PC-3 (cell line): ENCODE data around the gene ADAMTS9. TPM values are rescaled to one million over a fixed set of nuclear protein-coding genes. Genes with fewer than 3 reads are reported as not detected.

ENCODE experiments used
- ATAC-seq: fragments of 200-7000 bp; cut with Tn5 transposase; 2 replicates; pipeline ENCODE4 v1.9.1; 2020; ENCODE audit warnings: mild to moderate bottlenecking, moderate library complexity
- BruUV-seq: library from RNA; stranded (reverse); fragments of 400-500 nt; replicated peaks from 2 replicates; lab custom pipeline; 2021; lab: Mats Ljungman, UMichigan
- CTCF ChIA-PET: fragments of 300-600 bp; sonication (Branson Sonifier 250); formaldehyde crosslinking; loops from one replicate; lab custom pipeline; 2022; ENCODE audit warnings: antibody characterized with exemption; lab: Charles Lee
- POLR2A ChIA-PET: fragments of 300-600 bp; sonication (Branson Sonifier 250); formaldehyde crosslinking; loops from one replicate; lab custom pipeline; 2022; ENCODE audit warnings: antibody characterized with exemption; ENCODE audit not compliant: unreplicated experiment; lab: Charles Lee
- DNase-seq: peaks from one replicate; pipeline ENCODE4 v3.0.0-alpha.2; 2015
- H2AFZ ChIP-seq: fragments of 300-600 bp; sonication (generic); 2 replicates; pipeline ENCODE4 v1.6.0; 2016; ENCODE audit warnings: antibody characterized with exemption, low read length
- H3F3A ChIP-seq: fragments of 300-600 bp; sonication (generic); one replicate; pipeline ENCODE4 v1.6.0; 2017; ENCODE audit warnings: antibody characterized with exemption, low read length, control low read depth, mild to moderate bottlenecking; ENCODE audit not compliant: unreplicated experiment
- H3K27ac ChIP-seq: fragments of 300-600 bp; sonication (generic); 2 replicates; pipeline ENCODE4 v1.5.1; 2016; ENCODE audit warnings: mild to moderate bottlenecking, low read length
- H3K27me3 ChIP-seq: fragments of 300-600 bp; sonication (generic); 2 replicates; pipeline ENCODE4 v1.6.1; 2016; ENCODE audit warnings: low read length, mixed read lengths
- H3K36me3 ChIP-seq: fragments of 300-600 bp; sonication (generic); 2 replicates; pipeline ENCODE4 v1.6.1; 2016; ENCODE audit warnings: low read depth, mixed run types, low read length, mixed read lengths
- H3K4me1 ChIP-seq: fragments of 300-600 bp; sonication (generic); 2 replicates; pipeline ENCODE4 v1.5.1; 2016; ENCODE audit warnings: low read length; ENCODE audit not compliant: insufficient read depth
- H3K4me2 ChIP-seq: fragments of 300-600 bp; sonication (generic); 2 replicates; pipeline ENCODE4 v1.6.0; 2016; ENCODE audit warnings: low read length
- H3K4me3 ChIP-seq: fragments of 300-600 bp; sonication (generic); 2 replicates; pipeline ENCODE4 v1.5.1; 2016; ENCODE audit warnings: mild to moderate bottlenecking, low read length, mixed read lengths
- H3K79me2 ChIP-seq: fragments of 300-600 bp; sonication (generic); 2 replicates; pipeline ENCODE4 v1.6.1; 2017; ENCODE audit warnings: low read length, mixed read lengths
- H3K9ac ChIP-seq: fragments of 300-600 bp; sonication (generic); 2 replicates; pipeline ENCODE4 v1.6.0; 2016; ENCODE audit warnings: mild to moderate bottlenecking, low read length
- H3K9me2 ChIP-seq: fragments of 300-600 bp; sonication (generic); replicated peaks from 2 replicates; pipeline ENCODE4 v1.6.1; 2016; ENCODE audit warnings: mixed run types, low read length, mixed read lengths
- H3K9me3 ChIP-seq: fragments of 300-600 bp; sonication (generic); 2 replicates; pipeline ENCODE4 v1.6.1; 2016; ENCODE audit warnings: low read length, mixed read lengths
- H4K20me1 ChIP-seq: fragments of 300-600 bp; sonication (generic); 2 replicates; pipeline ENCODE4 v1.6.1; 2016; ENCODE audit warnings: low read length, mixed read lengths
- EZH2 ChIP-seq: fragments of 300-600 bp; sonication (generic); IDR thresholded peaks from one replicate; pipeline ENCODE4 v1.6.1; 2017; ENCODE audit warnings: antibody characterized with exemption, mild to moderate bottlenecking, low read length; ENCODE audit not compliant: unreplicated experiment
- EZH2phosphoT487 ChIP-seq: fragments of 300-600 bp; sonication (generic); IDR thresholded peaks from 2 replicates; pipeline ENCODE4 v1.6.1; 2018; ENCODE audit warnings: mild to moderate bottlenecking, antibody characterized with exemption, low read length, borderline replicate concordance
- intact Hi-C: fragments of 100-400 bp; cut with micrococcal nuclease; formaldehyde crosslinking; loops from 2 replicates; pipeline ENCODE4 v1.9.0; 2023
- total RNA-seq: library from RNA; depleted of rRNA; stranded (reverse); fragments of >200 nt; gene quantifications from 2 replicates; pipeline ENCODE4 v1.2.3, GENCODE V29; 2014
- TF ChIP-seq, protein P1 (sequence below): fragments of 300-600 bp; sonication (generic); conservative IDR thresholded peaks from 2 replicates; pipeline ENCODE4 v1.5.1; 2017; ENCODE audit warnings: antibody characterized with exemption, low read depth, mild to moderate bottlenecking, low read length

Gene ADAMTS9
- total RNA-seq, 1 experiment from 2014 or later = 0.55 TPM

DNA sequence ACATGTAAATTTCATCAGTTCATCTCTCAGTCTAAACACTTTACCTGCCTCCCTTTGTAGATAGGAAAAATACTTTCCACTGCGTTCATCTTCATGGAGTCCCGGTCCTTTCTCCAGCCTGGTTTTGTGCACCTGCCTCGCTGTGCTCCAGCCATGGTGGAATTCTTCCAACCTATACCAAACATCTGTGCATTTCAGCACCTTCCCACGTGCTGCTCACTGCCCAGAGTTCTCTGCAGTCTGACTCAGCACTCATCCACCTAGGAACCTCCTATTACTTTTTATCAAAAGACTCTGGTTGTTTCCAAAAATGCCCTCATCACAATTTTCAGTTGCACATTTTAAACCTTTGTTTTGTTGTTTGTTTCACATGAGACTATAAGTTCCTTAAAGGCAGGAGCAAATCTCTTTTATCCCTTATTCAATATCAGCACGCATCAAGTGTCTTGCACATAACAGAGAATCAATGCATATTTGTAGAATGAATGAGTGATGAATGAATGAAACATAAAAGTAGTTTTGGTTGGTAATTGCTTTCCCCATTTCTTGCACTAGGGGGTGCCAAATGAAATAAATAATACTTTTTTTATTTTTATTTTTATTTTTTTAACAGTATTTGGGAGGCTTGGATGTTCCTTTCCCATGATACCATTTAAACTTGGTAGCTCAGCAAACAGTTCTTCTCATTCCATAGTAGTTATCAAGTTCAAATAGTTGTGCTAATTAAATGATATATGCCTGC is 30.2 kb upstream of the ADAMTS9 start:
- Histone ChIP-seq H2AFZ (no peak overlapping the region), H3K4me3 (no peak overlapping the region), H3K36me3 (no peaks in the 10 kb centered on the region), H3K27ac (no peak overlapping the region), H3K27me3 (no peaks in the 10 kb centered on the region), H3K4me1 (no peaks in the 10 kb centered on the region), H3K9me3 (no peaks in the 10 kb centered on the region), H4K20me1 (no peaks in the 10 kb centered on the region), H3K9me2 (no peaks in the 10 kb centered on the region), H3K4me2 (no peak overlapping the region), H3F3A (no peaks in the 10 kb centered on the region), H3K79me2 (no peaks in the 10 kb centered on the region), H3K9ac (no peak overlapping the region)
- no peak for ATAC-seq
- ChIA-PET CTCF (no interaction called here), POLR2A (no interaction called here)
- BruUV-seq = no TSS peak
- intact Hi-C loops = no loop called here
- TF ChIP-seq EZH2phosphoT487 (no peak), EZH2 (no peak)
- TF ChIP-seq, protein P1, sequence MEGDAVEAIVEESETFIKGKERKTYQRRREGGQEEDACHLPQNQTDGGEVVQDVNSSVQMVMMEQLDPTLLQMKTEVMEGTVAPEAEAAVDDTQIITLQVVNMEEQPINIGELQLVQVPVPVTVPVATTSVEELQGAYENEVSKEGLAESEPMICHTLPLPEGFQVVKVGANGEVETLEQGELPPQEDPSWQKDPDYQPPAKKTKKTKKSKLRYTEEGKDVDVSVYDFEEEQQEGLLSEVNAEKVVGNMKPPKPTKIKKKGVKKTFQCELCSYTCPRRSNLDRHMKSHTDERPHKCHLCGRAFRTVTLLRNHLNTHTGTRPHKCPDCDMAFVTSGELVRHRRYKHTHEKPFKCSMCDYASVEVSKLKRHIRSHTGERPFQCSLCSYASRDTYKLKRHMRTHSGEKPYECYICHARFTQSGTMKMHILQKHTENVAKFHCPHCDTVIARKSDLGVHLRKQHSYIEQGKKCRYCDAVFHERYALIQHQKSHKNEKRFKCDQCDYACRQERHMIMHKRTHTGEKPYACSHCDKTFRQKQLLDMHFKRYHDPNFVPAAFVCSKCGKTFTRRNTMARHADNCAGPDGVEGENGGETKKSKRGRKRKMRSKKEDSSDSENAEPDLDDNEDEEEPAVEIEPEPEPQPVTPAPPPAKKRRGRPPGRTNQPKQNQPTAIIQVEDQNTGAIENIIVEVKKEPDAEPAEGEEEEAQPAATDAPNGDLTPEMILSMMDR = no peak
- DNase-seq = peak; percentile 4

DNA sequence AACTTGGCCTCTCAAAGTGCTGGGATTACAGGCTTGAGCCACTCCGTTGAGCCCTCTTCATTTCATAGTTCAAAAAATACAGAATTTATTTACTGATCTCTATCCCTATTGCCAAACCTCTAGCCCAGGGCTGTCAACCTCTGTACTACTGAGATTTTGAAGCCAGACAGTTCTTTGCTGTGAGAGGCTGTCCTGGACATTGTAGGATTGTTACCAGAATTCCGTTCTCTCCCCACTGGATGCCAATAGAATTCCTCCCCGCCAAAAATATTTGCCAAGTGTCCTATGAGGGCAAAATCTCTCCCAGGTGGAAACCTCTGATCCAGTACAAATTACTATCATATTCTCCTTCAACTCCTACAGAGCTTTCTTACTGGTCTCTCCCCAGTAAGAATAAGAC is 29.6 kb upstream of the ADAMTS9 start:
- POLR2A ChIA-PET = no interaction called here
- no TSS peak for BruUV-seq

More for the DNA sequence above, 29.6 kb upstream of the ADAMTS9 start:
- H4K20me1 ChIP-seq = no peaks in the 10 kb centered on the region
- CTCF ChIA-PET = no interaction called here
- no peak overlapping the region for H2AFZ ChIP-seq
- no peaks in the 10 kb centered on the region for H3K79me2 ChIP-seq
- no peaks in the 10 kb centered on the region for H3F3A ChIP-seq
- H3K27me3 ChIP-seq = no peaks in the 10 kb centered on the region
- H3K4me1 ChIP-seq = no peaks in the 10 kb centered on the region
- no peak overlapping the region for H3K9ac ChIP-seq
- TF ChIP-seq, protein P1 = no peak
- no peak for TF ChIP-seq EZH2phosphoT487
- no peak for TF ChIP-seq EZH2
- no peak overlapping the region for H3K4me3 ChIP-seq
- ATAC-seq (no peak), DNase-seq (no peak)
- H3K27ac ChIP-seq = no peak overlapping the region
- H3K9me2 ChIP-seq = no peaks in the 10 kb centered on the region
- no peaks in the 10 kb centered on the region for H3K36me3 ChIP-seq
- intact Hi-C loops = no loop called here
- H3K9me3 ChIP-seq = no peaks in the 10 kb centered on the region
- no peak overlapping the region for H3K4me2 ChIP-seq
